KG1 (cell line): Measurements from ENCODE around the gene CNMD.

Source experiments
- DNase-seq: peaks from one replicate; lab custom pipeline; 2025; lab: John Stamatoyannopoulos, UW

The CNMD gene

DNA sequence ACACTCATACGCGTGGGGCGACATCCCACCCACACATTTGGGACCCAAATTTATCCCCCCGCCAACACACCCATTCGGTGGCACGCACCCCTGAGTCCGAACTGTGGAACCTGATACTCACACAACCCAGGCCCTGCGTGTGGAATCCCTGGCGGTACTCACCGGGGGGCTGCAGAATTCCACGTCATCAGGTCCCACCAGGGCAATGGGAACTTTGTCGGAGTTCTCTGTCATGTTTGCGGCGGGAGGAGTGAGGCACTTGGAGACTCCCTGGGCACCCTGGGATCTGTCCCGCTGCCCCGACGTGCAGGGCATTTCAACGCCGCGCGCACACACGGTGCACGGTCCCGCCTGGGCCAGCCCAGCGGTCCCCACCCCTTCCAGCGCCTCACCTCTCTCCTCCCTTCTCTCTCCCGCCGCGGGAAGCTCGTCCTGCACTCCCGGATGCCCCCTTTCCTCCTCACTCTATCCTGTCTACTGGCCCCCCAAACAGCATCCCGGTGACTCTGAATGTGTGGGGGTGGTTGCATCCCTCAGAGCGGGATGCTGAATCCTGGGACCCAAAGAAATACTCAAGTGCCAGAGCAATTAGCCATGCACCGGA lies at the start of gene CNMD:
TSS of gene CNMD (minus strand) at position 353 of the 604 bp plus-strand sequence. CDS start at position 234, 119 bp downstream.
- no peak for DNase-seq

- DNase-seq, result no peak
Measured at GRCh38 chr13:52788011-52788410, 48.4 kb upstream of the CNMD start.

- DNase-seq, result no peak
Measured at GRCh38 chr13:52787235-52787634, 47.6 kb upstream of the CNMD start.

DNA sequence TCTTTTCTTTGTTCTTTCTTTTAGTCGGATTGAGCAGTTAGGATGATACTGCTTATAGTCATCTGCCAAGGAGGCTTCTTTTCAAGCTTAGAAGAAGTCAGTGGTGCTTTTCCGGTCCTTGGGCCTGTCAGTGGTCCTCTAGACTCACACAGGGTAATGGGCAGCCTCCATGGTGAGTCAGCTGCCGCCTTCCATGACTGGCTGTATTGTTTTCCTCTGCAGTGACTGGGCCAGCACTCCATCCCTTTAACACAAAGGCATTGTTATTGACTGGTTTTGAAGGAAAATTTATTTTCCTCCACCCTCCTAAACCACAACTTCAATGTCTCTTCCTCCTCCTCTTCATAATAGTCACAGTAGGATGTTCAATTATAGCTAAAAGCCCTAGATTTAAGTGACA lies 47.1 kb upstream of the CNMD start:
- no peak for DNase-seq

- DNase-seq, result no peak
Measured at GRCh38 chr13:52785739-52786138, 46.1 kb upstream of the CNMD start.

GRCh38 chr13:52784591-52785340 lies 45.1 kb upstream of the CNMD start:
- DNase-seq, result no peak

DNA sequence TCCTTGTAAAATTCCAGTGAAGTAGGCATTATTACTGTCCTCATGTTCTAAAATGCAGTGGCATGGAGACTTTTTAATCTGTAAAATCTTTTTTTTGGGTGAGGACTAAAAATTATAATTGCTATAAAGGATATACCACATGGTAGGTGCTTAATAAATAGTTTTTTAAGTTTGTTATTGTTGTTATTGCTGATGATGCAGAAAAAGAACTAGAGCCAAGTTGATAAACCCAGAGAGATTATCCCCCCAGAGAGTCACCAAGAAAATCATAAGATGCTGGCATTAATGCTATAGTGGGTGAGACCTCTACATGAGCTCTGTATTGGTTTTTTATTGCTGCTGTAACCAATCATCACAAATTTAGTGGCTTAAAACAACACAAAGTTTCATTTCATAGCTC lies 44.3 kb upstream of the CNMD start:
- DNase-seq, result no peak

DNA sequence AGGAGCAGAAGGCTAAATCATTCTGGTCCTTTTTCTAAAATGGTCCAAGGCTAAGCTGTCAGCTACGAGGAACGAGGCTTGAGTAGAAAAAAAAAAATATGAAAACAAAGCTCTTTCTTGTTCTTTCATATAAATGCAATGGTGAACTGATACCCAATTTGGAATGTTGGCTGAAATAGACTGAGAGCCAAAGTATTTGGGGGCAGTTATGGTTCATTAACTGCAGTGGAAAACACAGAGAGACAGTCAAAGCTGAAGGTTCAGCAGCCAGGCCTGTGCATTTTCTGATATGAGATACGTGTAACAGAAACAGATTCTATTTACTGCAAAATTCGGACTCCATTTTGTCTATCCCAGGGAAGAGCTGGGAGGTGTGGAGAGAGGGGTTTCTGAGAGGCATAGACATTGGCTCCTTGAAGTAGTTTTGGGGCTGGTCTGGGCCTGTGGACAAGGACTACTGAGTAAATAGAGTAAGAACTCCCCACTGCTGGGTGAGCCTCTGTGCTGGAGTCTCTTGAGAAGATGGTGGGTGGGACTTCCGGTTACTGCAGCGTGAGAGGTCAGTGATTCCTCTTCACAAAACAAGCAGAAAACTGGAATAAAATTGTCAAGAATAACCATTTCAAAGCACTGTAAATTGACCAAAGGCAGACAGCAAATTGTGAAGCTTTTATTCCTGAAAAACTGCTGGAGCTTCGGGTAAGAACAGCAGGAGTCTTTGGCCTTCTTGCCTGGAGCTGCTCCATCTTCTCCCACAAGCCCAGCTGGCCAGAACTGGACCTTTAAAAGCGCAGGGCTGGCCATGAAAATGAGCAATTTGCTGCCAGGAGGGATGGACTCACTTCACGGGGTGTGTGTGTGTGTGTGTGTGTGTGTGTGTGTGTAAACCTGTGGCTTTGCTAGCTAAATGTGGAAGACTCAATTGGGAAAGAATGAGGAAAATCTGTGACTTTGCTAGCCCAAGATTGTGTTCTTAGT lies 43.1 kb upstream of the CNMD start:
- no peak for DNase-seq

GRCh38 chr13:52780611-52781010 lies 41.0 kb upstream of the CNMD start:
- no peak for DNase-seq

- DNase-seq, result no peak
Measured at GRCh38 chr13:52780092-52780491, 40.5 kb upstream of the CNMD start.

DNA sequence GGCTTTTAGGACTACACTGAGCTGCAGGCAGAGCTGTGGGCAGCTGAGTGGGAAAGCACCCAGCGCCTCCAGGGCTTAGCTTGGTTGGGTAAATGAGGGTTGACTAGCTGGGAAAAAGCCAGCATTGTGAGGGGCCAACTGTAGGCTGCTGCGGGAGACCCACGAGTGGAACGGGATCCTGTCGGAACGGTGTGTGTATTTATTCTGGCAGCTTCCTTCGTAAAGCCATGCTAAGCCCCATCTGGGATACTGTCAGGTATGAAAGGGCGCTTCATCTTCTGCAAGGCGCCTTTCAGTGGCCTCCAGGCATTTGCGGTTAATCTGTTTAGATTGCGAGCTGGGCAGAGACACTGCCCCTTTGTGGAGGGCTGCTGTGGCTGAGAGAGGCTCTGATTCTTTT lies 39.5 kb upstream of the CNMD start:
- no peak for DNase-seq

- DNase-seq, result no peak
Measured at GRCh38 chr13:52776726-52777125, 37.1 kb upstream of the CNMD start.

GRCh38 chr13:52775511-52775910 lies 35.9 kb upstream of the CNMD start:
- DNase-seq, result no peak

- no peak for DNase-seq
Measured at GRCh38 chr13:52767949-52768516, 28.4 kb upstream of the CNMD start.

DNA sequence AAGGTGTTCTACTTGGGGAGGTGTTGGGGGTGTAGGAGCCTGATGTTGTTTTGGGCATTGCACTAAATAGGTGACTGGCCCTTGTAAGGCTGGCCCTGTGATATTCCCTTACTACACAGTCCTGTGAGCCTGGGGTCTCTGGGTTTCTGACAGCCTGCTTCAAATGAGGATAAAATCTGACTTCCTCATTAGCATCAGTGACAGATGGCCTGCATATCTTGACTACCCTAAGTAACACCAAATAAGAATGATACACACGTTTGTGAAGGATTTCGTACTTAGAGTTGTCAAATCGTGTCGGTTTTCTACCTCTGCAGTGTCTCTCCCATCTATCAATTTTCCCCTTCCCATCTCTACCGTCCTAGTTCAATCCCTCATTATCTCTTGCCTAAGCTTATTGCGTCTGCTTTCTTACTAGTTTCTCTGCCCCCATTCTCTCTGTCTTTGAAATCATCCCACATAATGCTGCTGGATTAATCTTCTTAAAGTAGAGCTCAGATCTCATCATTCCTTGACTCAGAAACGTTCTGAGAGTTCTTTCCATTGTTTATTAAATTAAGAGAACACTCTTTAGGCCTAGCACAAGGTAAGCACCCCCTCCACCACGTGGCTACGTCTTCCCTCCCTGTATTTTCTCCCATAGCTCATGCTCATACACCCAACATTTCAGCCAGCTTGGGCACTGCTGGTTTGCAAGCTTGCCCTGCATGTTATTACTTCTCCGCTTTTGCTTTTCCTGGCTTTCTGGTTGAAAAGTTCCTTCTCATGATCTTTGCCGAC lies 26.2 kb upstream of the CNMD start:
- DNase-seq, result no peak

DNA sequence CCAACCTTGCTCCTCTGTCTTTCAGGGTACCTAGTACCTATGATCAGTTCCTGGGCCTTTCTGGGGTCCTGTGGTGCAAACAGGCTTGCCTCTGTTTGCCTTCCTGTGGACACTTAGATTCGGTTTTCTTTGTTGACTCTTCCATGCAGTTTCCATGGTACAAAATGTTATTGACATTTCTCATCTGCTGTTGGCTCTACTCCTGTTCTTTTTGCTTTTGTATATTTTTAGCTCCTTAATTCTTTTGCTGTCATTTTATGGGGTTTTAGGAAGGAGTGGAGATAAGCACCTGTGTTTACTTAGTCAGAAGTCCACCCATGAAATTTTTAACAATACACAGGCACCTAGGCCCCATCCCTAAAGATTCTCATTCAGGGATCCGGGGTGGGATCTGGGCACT lies 20.5 kb upstream of the CNMD start:
- DNase-seq, result no peak

DNA sequence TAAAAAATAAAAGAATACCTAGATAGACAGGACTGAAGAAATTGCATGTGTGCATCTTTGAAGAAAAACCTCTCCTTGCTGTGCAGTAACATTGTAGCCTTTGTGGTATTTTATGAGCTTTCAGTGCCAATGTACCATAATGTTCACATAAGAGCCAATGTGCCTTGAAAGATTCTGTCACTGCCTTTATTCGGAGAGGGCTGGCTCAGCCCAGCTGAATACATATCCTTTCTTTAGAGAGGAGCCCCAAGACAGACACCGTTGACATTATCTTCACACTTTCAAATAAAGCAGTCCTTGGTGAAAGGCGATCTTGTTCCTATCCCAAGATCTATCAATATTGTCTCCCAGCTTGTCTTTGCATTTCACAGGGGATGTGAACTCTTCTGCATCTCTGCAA lies 18.5 kb upstream of the CNMD start:
- no peak for DNase-seq

DNA sequence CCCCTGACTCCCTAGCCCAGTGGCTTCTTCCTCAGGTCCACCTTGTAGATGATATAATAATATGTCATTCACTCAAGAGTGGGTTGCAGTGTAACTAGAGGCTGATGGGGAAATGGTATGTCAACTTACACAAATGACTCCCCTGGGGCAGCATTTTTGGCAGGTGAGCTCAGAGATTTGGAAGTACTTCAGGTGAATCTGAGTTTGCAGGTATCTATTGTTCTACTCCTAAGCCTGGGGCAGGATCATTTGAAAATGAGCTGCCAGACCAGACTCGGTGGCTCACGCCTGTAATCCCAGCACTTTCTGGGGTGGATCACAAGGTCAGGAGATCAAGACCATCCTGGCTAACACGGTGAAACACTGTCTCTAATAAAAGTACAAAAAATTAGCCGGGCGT lies 11.6 kb upstream of the CNMD start:
- no peak for DNase-seq

GRCh38 chr13:52750713-52751112 lies 11.1 kb upstream of the CNMD start:
- DNase-seq, result no peak

- DNase-seq, result no peak
Measured at GRCh38 chr13:52749419-52749818, 9.8 kb upstream of the CNMD start.

DNA sequence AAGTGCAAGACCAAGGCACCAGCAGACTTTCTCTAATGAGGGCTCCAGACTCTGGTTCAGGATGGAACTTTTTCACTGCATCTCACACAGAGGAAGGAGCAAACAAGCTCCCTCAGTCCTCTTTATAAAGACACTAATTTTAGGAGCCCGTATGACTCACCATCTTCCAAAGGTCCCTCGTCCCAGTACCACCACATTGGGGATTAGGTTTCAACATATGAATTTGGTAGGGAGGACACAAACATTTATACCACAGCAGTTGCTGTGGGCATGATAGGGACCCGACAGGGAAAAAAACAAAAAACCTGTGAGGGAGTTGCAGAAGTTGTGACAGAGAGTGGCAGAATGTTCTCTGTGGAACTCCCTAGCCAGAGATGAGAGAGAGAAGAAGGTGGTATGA lies 6.5 kb upstream of the CNMD start:
- no peak for DNase-seq
